GM12872 (cell line): Measurements from ENCODE around the gene B9D1.

ENCODE experiments used
- TF ChIP-seq, protein P1 (sequence below): IDR thresholded peaks from 3 replicates; pipeline ENCODE4 v1.5.1; 2011; ENCODE audit warnings: low read depth, mild to moderate bottlenecking, low read length, moderate library complexity; ENCODE audit not compliant: insufficient read depth

The B9D1 gene

DNA sequence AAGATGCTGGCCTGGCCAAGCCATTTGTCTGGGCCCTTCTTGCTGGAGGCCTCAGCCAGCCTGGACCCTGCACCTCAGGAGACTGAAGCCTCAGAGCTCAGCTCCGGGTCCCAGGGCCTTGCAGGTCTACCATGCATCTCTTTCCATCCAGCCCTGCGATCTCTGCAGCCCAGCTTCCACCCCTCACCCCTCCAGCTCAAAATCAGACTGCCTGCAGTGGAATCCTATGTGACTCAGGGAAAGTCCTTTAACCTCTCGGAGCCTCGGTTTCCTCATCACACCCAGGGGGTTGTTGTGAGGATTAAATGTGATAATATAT, 2.9 kb upstream of the B9D1 start:
- TF ChIP-seq, protein P1, sequence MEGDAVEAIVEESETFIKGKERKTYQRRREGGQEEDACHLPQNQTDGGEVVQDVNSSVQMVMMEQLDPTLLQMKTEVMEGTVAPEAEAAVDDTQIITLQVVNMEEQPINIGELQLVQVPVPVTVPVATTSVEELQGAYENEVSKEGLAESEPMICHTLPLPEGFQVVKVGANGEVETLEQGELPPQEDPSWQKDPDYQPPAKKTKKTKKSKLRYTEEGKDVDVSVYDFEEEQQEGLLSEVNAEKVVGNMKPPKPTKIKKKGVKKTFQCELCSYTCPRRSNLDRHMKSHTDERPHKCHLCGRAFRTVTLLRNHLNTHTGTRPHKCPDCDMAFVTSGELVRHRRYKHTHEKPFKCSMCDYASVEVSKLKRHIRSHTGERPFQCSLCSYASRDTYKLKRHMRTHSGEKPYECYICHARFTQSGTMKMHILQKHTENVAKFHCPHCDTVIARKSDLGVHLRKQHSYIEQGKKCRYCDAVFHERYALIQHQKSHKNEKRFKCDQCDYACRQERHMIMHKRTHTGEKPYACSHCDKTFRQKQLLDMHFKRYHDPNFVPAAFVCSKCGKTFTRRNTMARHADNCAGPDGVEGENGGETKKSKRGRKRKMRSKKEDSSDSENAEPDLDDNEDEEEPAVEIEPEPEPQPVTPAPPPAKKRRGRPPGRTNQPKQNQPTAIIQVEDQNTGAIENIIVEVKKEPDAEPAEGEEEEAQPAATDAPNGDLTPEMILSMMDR: no peak

DNA sequence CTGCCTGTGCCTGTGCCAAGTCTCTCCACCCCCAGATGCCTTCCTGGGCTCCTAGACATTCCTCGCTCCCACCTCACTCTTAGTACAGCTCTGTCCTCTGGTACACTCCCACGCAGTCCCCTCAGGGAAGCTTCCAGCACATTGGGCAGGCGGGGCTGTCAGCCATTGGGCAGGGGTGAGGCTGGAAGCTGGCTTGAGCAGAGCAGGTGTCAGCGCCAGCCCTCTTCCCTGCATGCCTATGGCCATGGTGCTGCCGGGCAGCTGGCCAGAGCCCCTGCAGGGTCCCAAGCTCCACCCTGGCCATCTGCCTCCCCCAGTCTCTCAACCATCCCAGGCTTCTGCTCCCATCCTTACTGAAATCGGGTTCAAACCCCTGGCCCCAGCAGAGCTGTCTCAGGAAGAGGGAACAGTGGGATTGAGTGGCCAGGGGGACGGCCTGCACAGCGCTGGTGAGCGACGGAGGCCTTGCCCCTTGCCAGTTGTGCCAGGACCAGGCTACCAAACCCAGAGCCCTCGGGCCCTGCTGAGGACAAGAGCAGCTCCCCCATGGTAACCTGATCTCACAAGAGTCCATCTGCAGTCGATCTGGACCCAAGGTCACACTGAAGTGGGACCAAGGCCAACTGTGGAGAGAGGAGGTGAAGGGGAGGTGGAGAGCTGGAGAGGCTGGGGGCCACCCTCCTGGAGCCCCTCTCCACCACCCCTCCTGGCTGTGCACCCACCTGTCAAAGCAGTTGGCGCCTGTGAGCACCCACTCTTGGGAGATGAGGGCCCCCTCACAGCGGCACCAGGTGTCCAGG, 2.4 kb upstream of the B9D1 start:
- TF ChIP-seq, protein P1: no peak

DNA sequence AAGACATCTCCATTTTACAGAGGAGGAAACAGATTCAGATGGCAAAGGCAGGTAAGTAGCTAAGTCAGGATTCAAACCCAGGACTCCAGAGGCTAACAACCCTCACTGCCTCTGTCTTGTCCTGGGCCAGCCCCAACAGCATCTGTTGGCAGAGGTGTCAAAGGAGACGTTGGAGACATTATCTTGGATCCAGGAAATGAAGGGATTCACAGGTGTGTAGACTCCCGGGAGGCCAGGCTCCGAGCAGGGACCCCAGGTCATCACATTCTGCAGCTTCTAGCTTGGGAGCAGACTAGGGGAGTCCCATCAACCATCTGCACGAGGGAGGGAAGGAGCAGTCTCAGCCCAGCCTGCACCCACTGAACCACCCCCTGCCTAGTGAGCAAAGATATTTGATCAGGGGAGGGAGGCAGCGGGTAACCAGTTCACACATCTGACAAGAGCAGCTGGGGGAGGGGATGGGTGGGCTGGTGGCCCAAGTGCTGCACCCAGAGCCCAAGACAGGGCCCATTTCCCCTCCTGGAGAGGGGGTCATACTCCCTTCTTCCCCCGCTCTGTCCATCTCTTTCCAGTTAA, 1.0 kb upstream of the B9D1 start:
- TF ChIP-seq, protein P1: no peak

DNA sequence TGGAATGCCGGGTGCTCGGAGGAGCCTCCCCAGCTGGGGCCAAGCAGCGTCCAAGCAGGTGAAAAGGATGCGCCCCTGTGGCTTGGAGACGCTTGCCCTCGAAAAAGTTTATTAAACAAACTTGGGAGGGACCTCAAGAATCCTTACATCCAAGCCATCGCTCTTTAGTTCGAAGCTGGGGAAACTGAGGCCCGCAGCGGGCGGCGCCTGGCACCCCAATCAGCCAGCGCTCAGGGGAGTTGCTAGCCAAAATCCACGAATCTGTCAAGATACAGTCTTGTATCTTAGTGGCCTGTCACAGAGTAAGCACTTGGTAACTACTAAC, 553 bp upstream of the B9D1 start:
- TF ChIP-seq, protein P1: no peak

DNA sequence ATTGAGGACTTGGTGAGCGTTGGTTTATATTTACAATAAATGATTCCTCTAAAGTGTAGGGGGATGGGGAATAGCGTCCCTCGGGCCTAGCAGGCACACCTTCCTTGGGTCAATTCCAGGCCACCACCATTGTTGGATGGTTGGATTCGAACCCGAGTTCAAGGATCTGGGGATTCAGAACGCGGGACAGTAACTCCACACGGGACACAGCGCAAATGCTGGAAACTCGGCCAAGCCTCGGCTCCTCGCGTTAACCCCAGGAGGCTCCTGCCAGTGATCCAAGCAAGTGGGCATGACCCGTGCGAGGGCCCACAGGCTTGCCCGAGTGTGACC, 613 bp downstream of the B9D1 start:
- TF ChIP-seq, protein P1: no peak

DNA sequence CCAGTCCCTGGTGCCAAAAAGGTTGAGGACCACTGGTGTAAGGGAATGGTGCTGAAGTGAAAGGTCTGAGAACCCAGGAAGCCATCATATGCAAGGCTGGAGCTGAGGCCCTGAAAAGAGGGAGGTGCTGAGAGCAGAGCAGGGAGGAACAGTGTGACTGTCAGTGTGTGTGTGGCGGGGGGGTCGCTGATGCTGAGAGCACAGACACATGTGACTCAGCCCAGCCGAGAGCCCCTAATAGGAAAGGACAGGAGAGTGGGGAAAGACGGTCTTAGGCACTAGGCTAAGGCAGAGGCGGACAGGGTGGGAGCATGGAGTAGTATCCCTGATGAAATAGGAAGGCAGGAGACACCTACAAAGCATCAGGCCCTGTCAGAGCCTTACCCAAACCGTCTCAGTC, 1.2 kb downstream of the B9D1 start:
- TF ChIP-seq, protein P1: no peak

DNA sequence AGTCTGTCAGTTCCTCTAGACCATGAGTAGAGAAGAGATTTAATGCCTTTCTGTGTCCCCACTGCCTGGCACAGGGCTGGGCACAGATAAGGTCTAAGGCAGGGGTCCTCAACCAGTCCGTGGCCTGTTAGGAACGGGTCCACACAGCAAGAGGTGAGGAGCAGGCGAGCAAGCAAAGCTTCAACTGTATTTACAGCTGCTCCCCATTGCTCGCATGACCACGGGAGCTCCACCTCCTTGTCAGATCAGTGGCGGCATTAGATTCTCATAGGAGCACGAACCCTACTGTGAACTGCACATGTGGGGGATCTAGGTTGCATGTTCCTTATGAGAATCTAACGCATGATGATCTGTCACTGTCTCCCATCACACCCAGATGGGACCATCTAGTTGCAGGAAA, 1.8 kb downstream of the B9D1 start:
- TF ChIP-seq, protein P1: no peak

DNA sequence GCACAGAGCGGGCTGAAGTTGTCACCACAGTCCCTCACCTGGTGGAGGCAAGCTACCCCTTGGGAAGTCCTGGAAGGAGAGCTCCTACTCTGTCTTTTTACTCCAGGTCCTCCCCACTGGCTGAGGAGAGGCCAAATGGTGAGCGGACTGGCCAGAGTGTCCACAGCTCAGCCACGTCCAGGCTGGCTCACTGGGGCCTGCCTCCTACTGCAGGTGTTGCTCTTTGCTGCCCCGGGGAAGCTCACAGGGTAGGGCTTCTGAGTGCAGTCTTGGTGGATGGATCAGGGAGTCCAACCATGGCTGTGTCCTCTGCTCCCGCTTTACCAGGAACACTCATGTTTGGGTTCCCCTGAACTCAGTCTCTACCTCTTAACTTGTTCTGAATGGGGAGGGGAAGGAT, 2.7 kb downstream of the B9D1 start:
- TF ChIP-seq, protein P1: no peak
